Measurements from ENCODE around the gene KSR1. TPM values are rescaled to one million over a fixed set of nuclear protein-coding genes. Genes with fewer than 3 reads are reported as not detected.

The KSR1 gene
- total and polyA plus RNA-seq, 11 donors: 6.1 to 31.1 (median 7.5) TPM

DNA sequence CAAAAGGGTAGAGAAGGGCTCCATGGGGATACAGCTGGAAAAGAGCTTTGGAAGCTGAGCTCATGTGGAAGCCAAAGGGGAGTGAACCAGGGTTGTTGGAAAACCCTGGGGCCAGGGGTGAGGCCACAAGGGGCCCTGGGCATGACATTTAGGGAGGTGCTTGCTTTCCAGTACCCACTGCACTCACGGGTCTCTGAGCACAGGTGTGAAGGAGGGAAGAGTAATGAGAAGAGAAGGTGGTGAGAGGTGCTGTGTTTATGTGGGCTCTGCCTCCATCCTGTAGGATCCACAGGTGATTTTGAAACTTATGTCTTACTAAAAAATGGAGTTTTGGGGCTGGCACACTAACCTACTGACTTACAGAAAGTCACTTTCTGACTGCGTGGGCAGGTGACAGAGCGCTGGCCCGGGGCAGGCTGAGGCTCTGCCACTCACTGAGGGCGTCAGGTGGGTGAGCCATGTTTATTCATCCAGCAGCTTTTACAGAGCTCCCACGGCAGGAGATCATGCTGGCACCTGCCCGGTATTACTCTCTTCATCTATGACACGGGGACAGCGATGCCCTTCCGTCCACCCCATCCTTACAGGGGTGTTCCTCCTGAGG is 18.9 kb downstream of the KSR1 start:
- no peak overlapping the region for H3K4me3 ChIP-seq
- TF ChIP-seq, protein P1, sequence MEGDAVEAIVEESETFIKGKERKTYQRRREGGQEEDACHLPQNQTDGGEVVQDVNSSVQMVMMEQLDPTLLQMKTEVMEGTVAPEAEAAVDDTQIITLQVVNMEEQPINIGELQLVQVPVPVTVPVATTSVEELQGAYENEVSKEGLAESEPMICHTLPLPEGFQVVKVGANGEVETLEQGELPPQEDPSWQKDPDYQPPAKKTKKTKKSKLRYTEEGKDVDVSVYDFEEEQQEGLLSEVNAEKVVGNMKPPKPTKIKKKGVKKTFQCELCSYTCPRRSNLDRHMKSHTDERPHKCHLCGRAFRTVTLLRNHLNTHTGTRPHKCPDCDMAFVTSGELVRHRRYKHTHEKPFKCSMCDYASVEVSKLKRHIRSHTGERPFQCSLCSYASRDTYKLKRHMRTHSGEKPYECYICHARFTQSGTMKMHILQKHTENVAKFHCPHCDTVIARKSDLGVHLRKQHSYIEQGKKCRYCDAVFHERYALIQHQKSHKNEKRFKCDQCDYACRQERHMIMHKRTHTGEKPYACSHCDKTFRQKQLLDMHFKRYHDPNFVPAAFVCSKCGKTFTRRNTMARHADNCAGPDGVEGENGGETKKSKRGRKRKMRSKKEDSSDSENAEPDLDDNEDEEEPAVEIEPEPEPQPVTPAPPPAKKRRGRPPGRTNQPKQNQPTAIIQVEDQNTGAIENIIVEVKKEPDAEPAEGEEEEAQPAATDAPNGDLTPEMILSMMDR (IDR thresholded peaks at IDR 0.05): no peak
- no peak for TF ChIP-seq POLR2A (IDR thresholded peaks at IDR 0.05)
- H3K9me3 ChIP-seq: no peaks in the 10 kb centered on the region
- no peaks in the 10 kb centered on the region for H3K36me3 ChIP-seq
- 93 to 97% (median 94%) methylated on average over 10 of the region's 10 CpGs for WGBS, 4 donors
- ATAC-seq: no peak
- no peaks in the 10 kb centered on the region for H3K27me3 ChIP-seq
- no peak for DNase-seq
- H3K27ac ChIP-seq: peak overlapping the region in 1 of 12 donors; percentile 86
- peaks cover 0 to 76% (median 30%) of the 10 kb centered on the region in 12 donors for H3K4me1 ChIP-seq
- intact Hi-C loops (cut with DNase I): loop anchor here in 1 of 10 donors (5.0 kb wide), 1 partner anchor 47 kb away; no protein-coding TSS in a partner anchor

DNA sequence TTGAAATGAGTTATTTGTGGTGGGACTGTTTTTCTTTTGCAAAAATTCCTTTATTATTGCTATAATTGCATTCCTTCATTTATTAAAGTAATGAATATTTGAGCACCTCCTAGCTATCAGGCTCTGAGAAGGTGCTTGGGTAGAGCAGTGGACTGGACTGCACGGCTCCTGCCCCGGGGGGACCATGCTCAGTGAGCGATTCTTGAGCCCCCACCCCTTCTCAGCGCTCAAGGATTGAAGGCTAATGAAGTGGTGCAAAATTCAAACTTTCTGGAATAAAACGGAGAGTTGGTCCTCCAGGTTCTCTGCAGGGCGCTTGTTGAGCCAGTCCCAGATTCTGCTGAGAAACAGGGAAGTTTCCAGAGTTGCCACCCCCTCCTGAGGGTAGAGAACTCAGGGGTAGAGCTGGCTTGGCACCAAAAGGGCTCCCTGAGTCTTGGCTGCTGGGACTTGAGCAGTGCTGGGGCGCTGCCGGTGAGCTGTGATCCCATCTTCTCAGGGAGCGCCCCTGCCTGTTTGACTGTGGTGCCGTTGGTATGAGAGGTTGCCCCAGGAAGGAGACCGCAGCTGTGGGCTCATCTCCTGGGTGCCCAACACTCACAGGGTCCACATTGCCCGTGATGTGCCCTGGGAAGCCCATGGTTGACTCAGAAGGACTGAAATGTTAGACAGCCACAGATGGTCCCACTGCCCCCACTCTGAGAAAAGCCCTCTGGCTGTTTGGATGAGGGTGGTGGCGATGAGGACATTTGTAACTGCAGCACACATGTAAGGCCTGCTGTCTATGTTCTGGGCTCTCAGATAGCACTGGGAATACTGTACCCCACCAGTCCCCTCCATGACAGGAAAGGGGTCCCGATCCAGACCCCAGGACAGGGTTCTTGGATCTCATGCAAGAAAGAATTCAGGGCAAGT is 20.0 kb downstream of the KSR1 start:
- intact Hi-C loops (cut with DNase I): loop anchor here in 1 of 10 donors (5.0 kb wide), 1 partner anchor 46 kb away; no protein-coding TSS in a partner anchor
- Histone ChIP-seq H3K9me3 (no peaks in the 10 kb centered on the region), H3K36me3 (no peaks in the 10 kb centered on the region), H3K4me1 (peaks cover 0 to 74% (median 29%) of the 10 kb centered on the region in 12 donors), H3K27ac (no peak overlapping the region), H3K27me3 (no peaks in the 10 kb centered on the region), H3K4me3 (no peak overlapping the region)
- DNase-seq (no peak), ATAC-seq (no peak)
- TF ChIP-seq, protein P1 (IDR thresholded peaks at IDR 0.05): no peak
- TF ChIP-seq POLR2A (IDR thresholded peaks at IDR 0.05): no peak
- WGBS, 4 donors: 88 to 95% (median 91%) methylated on average over 10 to 14 of the region's 14 CpGs

DNA sequence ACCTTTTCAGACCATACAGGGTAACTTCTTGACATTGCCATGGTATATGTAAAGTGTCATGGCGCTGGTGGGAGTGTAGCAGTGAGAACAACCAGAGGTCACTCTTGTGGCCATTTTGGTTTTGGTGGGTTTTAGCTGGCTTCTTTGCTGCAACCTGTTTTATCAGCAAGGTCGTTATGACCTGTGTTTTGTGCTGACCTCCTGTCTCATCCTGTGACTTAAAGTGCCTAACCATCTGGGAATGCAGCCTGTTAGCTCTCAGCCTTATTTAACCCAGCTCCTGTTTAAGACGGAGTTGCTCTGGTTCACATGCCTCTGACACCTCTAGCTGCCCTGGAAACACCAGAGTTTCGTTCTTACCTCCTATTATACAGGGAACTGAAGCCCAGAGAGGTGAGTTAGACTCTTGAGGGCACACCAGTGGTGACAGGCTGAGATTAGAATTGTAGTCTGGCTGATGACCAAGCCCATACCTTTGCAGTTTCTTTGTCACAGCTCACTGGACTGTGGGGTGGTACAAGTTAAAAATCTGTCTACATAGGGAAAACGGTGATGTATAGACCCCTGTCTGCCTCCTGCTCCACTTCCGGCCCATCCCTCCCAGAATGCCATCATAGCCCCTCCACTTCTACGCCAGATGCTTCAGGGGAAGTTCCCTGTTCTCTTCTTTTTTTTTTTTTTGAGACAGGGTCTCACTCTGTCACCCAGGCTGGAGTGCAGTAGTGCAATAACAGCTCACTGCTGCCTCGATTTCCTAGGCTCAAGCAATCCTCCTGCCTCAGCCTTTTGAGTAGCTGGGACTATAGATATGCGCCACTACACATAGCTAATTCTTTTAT is 21.0 kb downstream of the KSR1 start:
- intact Hi-C loops (cut with DNase I): loop anchor here in 1 of 10 donors (5.0 kb wide), 1 partner anchor 45 kb away; no protein-coding TSS in a partner anchor
- H3K36me3 ChIP-seq: no peaks in the 10 kb centered on the region

More for the DNA sequence above, 21.0 kb downstream of the KSR1 start:
- TF ChIP-seq, protein P1 (IDR thresholded peaks at IDR 0.05): no peak
- TF ChIP-seq POLR2A (IDR thresholded peaks at IDR 0.05): no peak
- 74 to 78% (median 76%) methylated on average over 9 of the region's 9 CpGs for WGBS, 4 donors
- Histone ChIP-seq H3K27me3 (no peaks in the 10 kb centered on the region), H3K4me1 (peaks cover 0 to 68% (median 22%) of the 10 kb centered on the region in 12 donors), H3K27ac (no peak overlapping the region), H3K4me3 (no peak overlapping the region), H3K9me3 (no peaks in the 10 kb centered on the region)
- ATAC-seq: no peak
- no peak for DNase-seq
